ENCODE results near the gene PINLYP. TPM values are rescaled to one million over a fixed set of nuclear protein-coding genes. Genes with fewer than 3 reads are reported as not detected.

The PINLYP gene
- total RNA-seq, 4 donors from 2014 or later = 3.3 to 6.2 (median 4.9) TPM

DNA sequence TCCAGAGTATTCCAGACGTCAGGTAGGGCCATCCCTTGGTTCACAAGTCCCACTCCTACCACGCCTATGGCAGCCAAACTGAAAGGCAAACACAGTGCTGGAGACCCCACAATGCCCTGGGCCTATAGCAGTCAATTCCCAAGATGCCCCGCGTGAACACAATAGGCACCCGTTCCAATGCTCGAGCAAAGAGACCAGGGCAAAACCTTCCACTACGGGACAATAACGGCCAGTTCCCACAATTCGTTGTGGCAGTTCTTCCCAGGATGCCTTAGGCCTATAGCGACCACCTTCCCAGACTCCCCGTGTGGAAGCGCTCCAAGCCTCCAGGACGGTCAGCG lies 43.3 kb downstream of the PINLYP start:
- intact Hi-C loops (cut with DNase I) = loop anchor here (5.0 kb wide), 1 partner anchor 48 kb away; no protein-coding TSS in a partner anchor
- DNase-seq (ENCODE audit: extremely low spot score) = no peak
- Histone ChIP-seq H3K4me3 (peak overlapping the region; percentile 70 to 87 (median 82)), H3K27me3 (no peaks in the 10 kb centered on the region), H3K4me1 (peaks cover 12 to 36% (median 22%) of the 10 kb centered on the region in 4 donors), H3K9me3 (no peaks in the 10 kb centered on the region), H3K27ac (replicated peaks in 1 of 4) (peak overlapping the region; percentile 91 to 98 (median 94)), H3K36me3 (peaks cover 0 to 6% (median 5%) of the 10 kb centered on the region in 4 donors)
- 0% methylated on average over 9 of the region's 14 CpGs for WGBS
- TF ChIP-seq POLR2A (IDR thresholded peaks at IDR 0.05; ENCODE audit: low read depth) = no peak
- TF ChIP-seq EP300 (IDR thresholded peaks at IDR 0.05) = no peak
- TF ChIP-seq, protein P1, sequence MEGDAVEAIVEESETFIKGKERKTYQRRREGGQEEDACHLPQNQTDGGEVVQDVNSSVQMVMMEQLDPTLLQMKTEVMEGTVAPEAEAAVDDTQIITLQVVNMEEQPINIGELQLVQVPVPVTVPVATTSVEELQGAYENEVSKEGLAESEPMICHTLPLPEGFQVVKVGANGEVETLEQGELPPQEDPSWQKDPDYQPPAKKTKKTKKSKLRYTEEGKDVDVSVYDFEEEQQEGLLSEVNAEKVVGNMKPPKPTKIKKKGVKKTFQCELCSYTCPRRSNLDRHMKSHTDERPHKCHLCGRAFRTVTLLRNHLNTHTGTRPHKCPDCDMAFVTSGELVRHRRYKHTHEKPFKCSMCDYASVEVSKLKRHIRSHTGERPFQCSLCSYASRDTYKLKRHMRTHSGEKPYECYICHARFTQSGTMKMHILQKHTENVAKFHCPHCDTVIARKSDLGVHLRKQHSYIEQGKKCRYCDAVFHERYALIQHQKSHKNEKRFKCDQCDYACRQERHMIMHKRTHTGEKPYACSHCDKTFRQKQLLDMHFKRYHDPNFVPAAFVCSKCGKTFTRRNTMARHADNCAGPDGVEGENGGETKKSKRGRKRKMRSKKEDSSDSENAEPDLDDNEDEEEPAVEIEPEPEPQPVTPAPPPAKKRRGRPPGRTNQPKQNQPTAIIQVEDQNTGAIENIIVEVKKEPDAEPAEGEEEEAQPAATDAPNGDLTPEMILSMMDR (IDR thresholded peaks at IDR 0.05) = no peak
- no peak for TF ChIP-seq POLR2AphosphoS5 (IDR thresholded peaks at IDR 0.05)

DNA sequence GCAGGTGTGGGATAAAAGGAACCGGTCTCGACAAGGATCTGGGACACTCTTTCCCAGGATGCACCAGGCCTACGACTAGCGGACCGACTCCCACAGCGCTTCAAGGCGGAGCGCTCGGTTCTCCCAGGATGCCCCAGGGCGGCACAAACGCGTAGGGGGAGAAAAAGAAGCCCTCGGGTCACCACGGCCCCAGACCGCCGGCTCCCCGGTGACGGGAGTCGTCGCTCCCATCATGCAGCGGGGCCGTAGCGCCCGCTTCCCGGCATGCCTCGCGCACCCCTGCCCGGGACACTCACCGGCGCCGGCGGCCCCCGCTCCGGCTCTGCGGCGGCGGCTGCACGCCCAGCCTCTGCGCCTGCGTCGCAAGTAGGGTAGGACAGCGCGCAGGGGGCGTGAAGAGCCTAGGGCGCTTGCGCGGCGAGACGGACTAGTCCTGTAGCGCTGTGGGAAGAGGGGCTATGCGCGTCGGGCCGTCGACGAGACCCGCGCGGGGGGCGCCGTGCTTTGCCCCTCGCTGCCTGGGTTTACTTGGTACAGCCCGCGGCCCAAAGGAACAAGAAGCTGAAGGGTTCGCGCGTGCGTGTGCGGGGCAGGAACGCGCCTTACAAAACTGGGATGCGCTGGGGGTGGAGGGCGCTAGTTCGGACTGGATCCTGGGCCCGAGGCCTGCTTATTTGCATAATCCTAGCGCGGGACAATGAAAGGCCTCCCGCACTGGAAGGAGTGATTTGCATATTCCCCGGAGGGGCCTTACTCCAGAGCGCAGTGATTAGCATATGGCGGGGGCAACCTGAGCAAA lies 43.9 kb downstream of the PINLYP start, which contains the start of gene ZNF428:
Gene ZNF428 (minus strand): TSS at position 368 of the 799 bp plus-strand sequence. CDS start 5,325 bp downstream, outside the sequence.
- intact Hi-C loops (cut with DNase I) = loop anchor here (5.0 kb wide), 1 partner anchor 48 kb away; no protein-coding TSS in a partner anchor

GRCh38 chr19:43620061-43621001 lies 44.7 kb downstream of the PINLYP start:
- intact Hi-C loops (cut with DNase I) = no loop called here
- peak; percentile 93 for DNase-seq (ENCODE audit: extremely low spot score)
- WGBS = 43% methylated on average over 20 of the region's 23 CpGs

More for the DNA sequence above, 43.9 kb downstream of the PINLYP start, which contains the start of gene ZNF428:
- no peaks in the 10 kb centered on the region for H3K9me3 ChIP-seq
- TF ChIP-seq POLR2A (IDR thresholded peaks at IDR 0.05; ENCODE audit: low read depth) (peak; percentile 41), POLR2AphosphoS5 (IDR thresholded peaks at IDR 0.05) (peak; percentile 81 to 90), EP300 (IDR thresholded peaks at IDR 0.05) (no peak)
- TF ChIP-seq, protein P1 (IDR thresholded peaks at IDR 0.05) = no peak
- H3K4me1 ChIP-seq = peaks cover 12 to 36% (median 22%) of the 10 kb centered on the region in 4 donors
- peak; percentile 94 for DNase-seq (ENCODE audit: extremely low spot score)
- H3K36me3 ChIP-seq = peaks cover 0 to 7% (median 2%) of the 10 kb centered on the region in 4 donors
- H3K4me3 ChIP-seq = peak within 1 kb of the TSS; percentile 70 to 87 (median 82)
- 0% methylated on average over 26 of the region's 81 CpGs for WGBS
- H3K27me3 ChIP-seq = no peaks in the 10 kb centered on the region
- H3K27ac ChIP-seq (replicated peaks in 1 of 4) = peak within 1 kb of the TSS; percentile 91 to 98 (median 94)

DNA sequence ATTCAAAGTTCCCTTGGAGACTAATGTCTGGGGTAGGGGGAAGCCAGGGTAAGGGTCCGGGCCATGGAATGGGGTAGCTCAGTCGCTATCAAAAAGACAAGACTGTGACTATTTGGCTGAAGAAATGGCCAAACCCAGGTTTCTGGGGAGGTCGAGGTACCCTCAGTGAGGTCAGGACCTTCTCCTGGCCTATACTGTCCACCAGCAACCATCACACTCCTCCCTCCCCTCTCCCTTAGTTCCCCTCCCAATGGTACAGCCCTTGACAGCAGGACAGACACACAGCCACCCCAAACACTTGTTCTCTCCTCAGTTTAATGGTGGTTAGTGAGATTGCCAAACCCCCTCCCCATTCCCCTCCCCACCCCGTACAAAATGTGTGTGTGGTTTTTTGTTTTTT lies 46.5 kb downstream of the PINLYP start:
- intact Hi-C loops (cut with DNase I) = no loop called here
- Histone ChIP-seq H3K9me3 (no peaks in the 10 kb centered on the region), H3K27me3 (no peaks in the 10 kb centered on the region), H3K36me3 (peaks cover 0 to 30% (median 11%) of the 10 kb centered on the region in 4 donors), H3K27ac (replicated peaks in 1 of 4) (no peak overlapping the region), H3K4me1 (peaks cover 12 to 25% (median 19%) of the 10 kb centered on the region in 4 donors), H3K4me3 (no peak overlapping the region)
- TF ChIP-seq EP300 (IDR thresholded peaks at IDR 0.05) = no peak
- no peak for TF ChIP-seq POLR2AphosphoS5 (IDR thresholded peaks at IDR 0.05)
- no peak for TF ChIP-seq POLR2A (IDR thresholded peaks at IDR 0.05; ENCODE audit: low read depth)
- TF ChIP-seq, protein P1 (IDR thresholded peaks at IDR 0.05) = no peak
- DNase-seq (ENCODE audit: extremely low spot score) = no peak
- 77% methylated on average over 4 of the region's 4 CpGs for WGBS

More at GRCh38 chr19:43620061-43621001, 44.7 kb downstream of the PINLYP start:
- H3K9me3 ChIP-seq = no peaks in the 10 kb centered on the region
- H3K4me1 ChIP-seq = peaks cover 12 to 28% (median 19%) of the 10 kb centered on the region in 4 donors
- no peak for TF ChIP-seq POLR2AphosphoS5 (IDR thresholded peaks at IDR 0.05)
- TF ChIP-seq, protein P1 (IDR thresholded peaks at IDR 0.05) = no peak
- TF ChIP-seq EP300 (IDR thresholded peaks at IDR 0.05) = no peak
- TF ChIP-seq POLR2A (IDR thresholded peaks at IDR 0.05; ENCODE audit: low read depth) = no peak
- no peaks in the 10 kb centered on the region for H3K27me3 ChIP-seq
- peak overlapping the region; percentile 70 to 87 (median 82) for H3K4me3 ChIP-seq
- H3K36me3 ChIP-seq = peaks cover 0 to 14% (median 3%) of the 10 kb centered on the region in 4 donors
- H3K27ac ChIP-seq (replicated peaks in 1 of 4) = peak overlapping the region; percentile 91 to 98 (median 94)

Measured in esophagus muscularis mucosa (tissue), 4 donors.